Nasal cavity respiratory epithelium epithelial cell of viscerocranial mucosa (primary cell): ENCODE data around the gene POTEB2. TPM values are rescaled to one million over a fixed set of nuclear protein-coding genes. Genes with fewer than 3 reads are reported as not detected.

ENCODE experiments used
- total RNA-seq: library from RNA; depleted of rRNA; stranded (reverse); fragments of >200 nt; gene quantifications from 2 replicates; pipeline ENCODE4 v1.2.3, GENCODE V29; 2014

POTEB2 gene
- not detected in 2 replicates for total RNA-seq

GRCh38 chr15:20866214-20866613, at the start of gene POTEB2:
Gene POTEB2 (minus strand): TSS chr15:20866314. CDS start chr15:20866281, 33 bp downstream.

